Measurements from ENCODE around the gene MLST8. TPM values are rescaled to one million over a fixed set of nuclear protein-coding genes. Genes with fewer than 3 reads are reported as not detected.

MLST8 gene
- total and polyA plus RNA-seq, 4 donors = 11.1 to 26.7 (median 20.2) TPM

DNA sequence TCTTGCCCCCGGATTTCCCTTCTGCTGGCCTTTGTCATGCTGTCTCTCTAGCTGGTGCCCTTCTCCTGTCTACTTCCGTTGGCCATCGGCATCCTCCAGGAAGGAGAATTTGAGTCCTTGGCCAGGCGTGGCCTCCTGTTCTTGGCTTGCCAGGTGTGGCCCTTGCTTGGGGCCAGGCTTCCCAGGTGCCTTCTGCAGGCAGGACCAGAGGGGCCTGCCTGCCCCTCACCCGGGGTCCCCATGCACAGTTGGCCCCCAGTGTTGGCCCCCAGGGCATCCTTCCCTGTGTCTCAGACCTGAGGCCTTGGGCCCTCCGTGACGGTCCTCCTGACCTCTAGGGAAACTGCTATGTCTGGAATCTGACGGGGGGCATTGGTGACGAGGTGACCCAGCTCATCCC, 2.6 kb downstream of the MLST8 start:
- Histone ChIP-seq H3K9me3 (ENCODE audit: control insufficient read depth in 4 of 4, low read length in 3 of 4) (no peaks in the 10 kb centered on the region), H3K4me1 (ENCODE audit: control insufficient read depth in 4 of 4, insufficient read depth in 4 of 4, low read length in 3 of 4) (peaks cover 5 to 29% (median 16%) of the 10 kb centered on the region in 4 donors), H3K27me3 (ENCODE audit: control insufficient read depth in 4 of 4, insufficient read depth in 4 of 4, low read length in 3 of 4) (no peaks in the 10 kb centered on the region), H3K9ac (ENCODE audit: low read depth in 1 of 2, low read length in 2 of 2) (no peak overlapping the region), H3K27ac (ENCODE audit: low read depth in 1 of 2, low read length in 2 of 2) (no peak overlapping the region), H3K36me3 (ENCODE audit: control insufficient read depth in 4 of 4, insufficient read depth in 3 of 4, low read depth in 1 of 4, low read length in 3 of 4) (peaks cover 0 to 24% (median 6%) of the 10 kb centered on the region in 4 donors), H3K4me3 (ENCODE audit: low read depth in 1 of 3, low read length in 3 of 3) (no peak overlapping the region)
- DNase-seq (ENCODE audit: low spot score) = no peak
- no peak for TF ChIP-seq YY1 (IDR thresholded peaks at IDR 0.05)
- TF ChIP-seq, protein P1, sequence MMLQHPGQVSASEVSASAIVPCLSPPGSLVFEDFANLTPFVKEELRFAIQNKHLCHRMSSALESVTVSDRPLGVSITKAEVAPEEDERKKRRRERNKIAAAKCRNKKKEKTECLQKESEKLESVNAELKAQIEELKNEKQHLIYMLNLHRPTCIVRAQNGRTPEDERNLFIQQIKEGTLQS (IDR thresholded peaks at IDR 0.05) = no peak
- no peak for TF ChIP-seq RXRA (IDR thresholded peaks at IDR 0.05)
- no peak for TF ChIP-seq HNF4G (IDR thresholded peaks at IDR 0.05)
- no peak for TF ChIP-seq GABPA (IDR thresholded peaks at IDR 0.05 in 1 of 2, conservative IDR thresholded peaks at IDR 0.05 in 1 of 2)
- TF ChIP-seq, protein P2, sequence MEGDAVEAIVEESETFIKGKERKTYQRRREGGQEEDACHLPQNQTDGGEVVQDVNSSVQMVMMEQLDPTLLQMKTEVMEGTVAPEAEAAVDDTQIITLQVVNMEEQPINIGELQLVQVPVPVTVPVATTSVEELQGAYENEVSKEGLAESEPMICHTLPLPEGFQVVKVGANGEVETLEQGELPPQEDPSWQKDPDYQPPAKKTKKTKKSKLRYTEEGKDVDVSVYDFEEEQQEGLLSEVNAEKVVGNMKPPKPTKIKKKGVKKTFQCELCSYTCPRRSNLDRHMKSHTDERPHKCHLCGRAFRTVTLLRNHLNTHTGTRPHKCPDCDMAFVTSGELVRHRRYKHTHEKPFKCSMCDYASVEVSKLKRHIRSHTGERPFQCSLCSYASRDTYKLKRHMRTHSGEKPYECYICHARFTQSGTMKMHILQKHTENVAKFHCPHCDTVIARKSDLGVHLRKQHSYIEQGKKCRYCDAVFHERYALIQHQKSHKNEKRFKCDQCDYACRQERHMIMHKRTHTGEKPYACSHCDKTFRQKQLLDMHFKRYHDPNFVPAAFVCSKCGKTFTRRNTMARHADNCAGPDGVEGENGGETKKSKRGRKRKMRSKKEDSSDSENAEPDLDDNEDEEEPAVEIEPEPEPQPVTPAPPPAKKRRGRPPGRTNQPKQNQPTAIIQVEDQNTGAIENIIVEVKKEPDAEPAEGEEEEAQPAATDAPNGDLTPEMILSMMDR (IDR thresholded peaks at IDR 0.05; ENCODE audit: low read depth, low read length, missing input control) = no peak
- TF ChIP-seq, protein P3, sequence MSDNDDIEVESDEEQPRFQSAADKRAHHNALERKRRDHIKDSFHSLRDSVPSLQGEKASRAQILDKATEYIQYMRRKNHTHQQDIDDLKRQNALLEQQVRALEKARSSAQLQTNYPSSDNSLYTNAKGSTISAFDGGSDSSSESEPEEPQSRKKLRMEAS (IDR thresholded peaks at IDR 0.05) = no peak
- no peak for TF ChIP-seq FOXA2 (IDR thresholded peaks at IDR 0.05)
- no peak for TF ChIP-seq SP1 (IDR thresholded peaks at IDR 0.05)
- no peak for TF ChIP-seq RAD21 (IDR thresholded peaks at IDR 0.05)
- TF ChIP-seq, protein P4, sequence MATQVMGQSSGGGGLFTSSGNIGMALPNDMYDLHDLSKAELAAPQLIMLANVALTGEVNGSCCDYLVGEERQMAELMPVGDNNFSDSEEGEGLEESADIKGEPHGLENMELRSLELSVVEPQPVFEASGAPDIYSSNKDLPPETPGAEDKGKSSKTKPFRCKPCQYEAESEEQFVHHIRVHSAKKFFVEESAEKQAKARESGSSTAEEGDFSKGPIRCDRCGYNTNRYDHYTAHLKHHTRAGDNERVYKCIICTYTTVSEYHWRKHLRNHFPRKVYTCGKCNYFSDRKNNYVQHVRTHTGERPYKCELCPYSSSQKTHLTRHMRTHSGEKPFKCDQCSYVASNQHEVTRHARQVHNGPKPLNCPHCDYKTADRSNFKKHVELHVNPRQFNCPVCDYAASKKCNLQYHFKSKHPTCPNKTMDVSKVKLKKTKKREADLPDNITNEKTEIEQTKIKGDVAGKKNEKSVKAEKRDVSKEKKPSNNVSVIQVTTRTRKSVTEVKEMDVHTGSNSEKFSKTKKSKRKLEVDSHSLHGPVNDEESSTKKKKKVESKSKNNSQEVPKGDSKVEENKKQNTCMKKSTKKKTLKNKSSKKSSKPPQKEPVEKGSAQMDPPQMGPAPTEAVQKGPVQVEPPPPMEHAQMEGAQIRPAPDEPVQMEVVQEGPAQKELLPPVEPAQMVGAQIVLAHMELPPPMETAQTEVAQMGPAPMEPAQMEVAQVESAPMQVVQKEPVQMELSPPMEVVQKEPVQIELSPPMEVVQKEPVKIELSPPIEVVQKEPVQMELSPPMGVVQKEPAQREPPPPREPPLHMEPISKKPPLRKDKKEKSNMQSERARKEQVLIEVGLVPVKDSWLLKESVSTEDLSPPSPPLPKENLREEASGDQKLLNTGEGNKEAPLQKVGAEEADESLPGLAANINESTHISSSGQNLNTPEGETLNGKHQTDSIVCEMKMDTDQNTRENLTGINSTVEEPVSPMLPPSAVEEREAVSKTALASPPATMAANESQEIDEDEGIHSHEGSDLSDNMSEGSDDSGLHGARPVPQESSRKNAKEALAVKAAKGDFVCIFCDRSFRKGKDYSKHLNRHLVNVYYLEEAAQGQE (IDR thresholded peaks at IDR 0.05) = no peak
- no peak for TF ChIP-seq FOXA1 (IDR thresholded peaks at IDR 0.05)
- TF ChIP-seq NR2F2 (IDR thresholded peaks at IDR 0.05) = no peak
- TF ChIP-seq EGR1 (IDR thresholded peaks at IDR 0.05; ENCODE audit: low read depth in 2 of 2) = no peak
- TF ChIP-seq HNF4A (conservative IDR thresholded peaks at IDR 0.05) = no peak
- TF ChIP-seq, protein P5, sequence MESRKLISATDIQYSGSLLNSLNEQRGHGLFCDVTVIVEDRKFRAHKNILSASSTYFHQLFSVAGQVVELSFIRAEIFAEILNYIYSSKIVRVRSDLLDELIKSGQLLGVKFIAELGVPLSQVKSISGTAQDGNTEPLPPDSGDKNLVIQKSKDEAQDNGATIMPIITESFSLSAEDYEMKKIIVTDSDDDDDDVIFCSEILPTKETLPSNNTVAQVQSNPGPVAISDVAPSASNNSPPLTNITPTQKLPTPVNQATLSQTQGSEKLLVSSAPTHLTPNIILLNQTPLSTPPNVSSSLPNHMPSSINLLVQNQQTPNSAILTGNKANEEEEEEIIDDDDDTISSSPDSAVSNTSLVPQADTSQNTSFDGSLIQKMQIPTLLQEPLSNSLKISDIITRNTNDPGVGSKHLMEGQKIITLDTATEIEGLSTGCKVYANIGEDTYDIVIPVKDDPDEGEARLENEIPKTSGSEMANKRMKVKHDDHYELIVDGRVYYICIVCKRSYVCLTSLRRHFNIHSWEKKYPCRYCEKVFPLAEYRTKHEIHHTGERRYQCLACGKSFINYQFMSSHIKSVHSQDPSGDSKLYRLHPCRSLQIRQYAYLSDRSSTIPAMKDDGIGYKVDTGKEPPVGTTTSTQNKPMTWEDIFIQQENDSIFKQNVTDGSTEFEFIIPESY (IDR thresholded peaks at IDR 0.05) = no peak
- TF ChIP-seq TAF1 (conservative IDR thresholded peaks at IDR 0.05) = no peak
- TF ChIP-seq JUND (IDR thresholded peaks at IDR 0.05) = no peak
- 93% methylated on average over 9 of the region's 9 CpGs for WGBS

Measured in liver (tissue), 9 donors.